ENCODE results near the gene DNHD1. TPM values are rescaled to one million over a fixed set of nuclear protein-coding genes. Genes with fewer than 3 reads are reported as not detected.

The DNHD1 gene
- total and polyA plus RNA-seq, 2 of the 8 experiments (the other 6 are each of a cell fraction or from before 2014, with no cell fraction given), result 5.0 to 6.8 TPM

GRCh38 chr11:6448574-6448973 lies 48.5 kb upstream of the DNHD1 start (continued):
- TF ChIP-seq SIX5 (IDR thresholded peaks at IDR 0.05; ENCODE audit: low read depth, low read length) (no peak), RFX5 (IDR thresholded peaks at IDR 0.05; ENCODE audit: borderline replicate concordance, low read depth, low read length) (no peak)

Measured in H1 (cell line).